IMR-90 (cell line): ENCODE data around the gene L3HYPDH. TPM values are rescaled to one million over a fixed set of nuclear protein-coding genes. Genes with fewer than 3 reads are reported as not detected.

ENCODE experiments used
- ATAC-seq: fragments of 200-7000 bp; cut with Tn5 transposase; 2 replicates; pipeline ENCODE4 v1.9.1; 2020; ENCODE audit warnings: low read depth, mild to moderate bottlenecking, moderate library complexity
- BruUV-seq: library from RNA; stranded (reverse); fragments of 400-500 nt; replicated peaks from 2 replicates; lab custom pipeline; 2021; lab: Mats Ljungman, UMichigan
- CTCF ChIA-PET: fragments of 300-600 bp; formaldehyde crosslinking; extraction: SDS; loops from one replicate; lab custom pipeline; 2021; ENCODE audit warnings: antibody characterized with exemption; lab: Yijun Ruan, JAX
- POLR2A ChIA-PET: fragments of 300-600 bp; sonication (Branson Sonifier 250); formaldehyde crosslinking; loops from one replicate; lab custom pipeline; 2022; ENCODE audit warnings: antibody characterized with exemption; ENCODE audit not compliant: unreplicated experiment; lab: Charles Lee
- DNase-seq: peaks from one replicate; pipeline ENCODE4 v3.0.0; 2013
- H2AFZ ChIP-seq: replicated peaks from 2 replicates; pipeline ENCODE3; 2013; ENCODE audit warnings: low read length, mild to moderate bottlenecking; ENCODE audit not compliant: poor library complexity
- H2AK5ac ChIP-seq: 2 replicates; pipeline ENCODE4 v1.6.1; 2013; ENCODE audit warnings: low read depth, low read length, inconsistent platforms
- H2AK9ac ChIP-seq: replicated peaks from 2 replicates; pipeline ENCODE3; 2013; ENCODE audit warnings: mild to moderate bottlenecking, low read depth, low read length, moderate library complexity; ENCODE audit not compliant: poor library complexity
- H2BK120ac ChIP-seq: 2 replicates; pipeline ENCODE4 v1.6.1; 2013; ENCODE audit warnings: low read depth, low read length, inconsistent platforms
- H2BK15ac ChIP-seq: 3 replicates; pipeline ENCODE4 v1.6.1; 2013; ENCODE audit warnings: low read depth, low read length, inconsistent platforms
- H2BK20ac ChIP-seq: 2 replicates; pipeline ENCODE4 v1.6.1; 2013; ENCODE audit warnings: low read depth, mild to moderate bottlenecking, inconsistent platforms, low read length, moderate library complexity
- H2BK5ac ChIP-seq: 2 replicates; pipeline ENCODE4 v1.6.1; 2013; ENCODE audit warnings: mild to moderate bottlenecking, low read depth, low read length, inconsistent platforms; ENCODE audit not compliant: poor library complexity, severe bottlenecking
- H3K14ac ChIP-seq: replicated peaks from 2 replicates; pipeline ENCODE4 v1.6.1; 2013; ENCODE audit warnings: low read depth, low read length, inconsistent platforms
- H3K18ac ChIP-seq: 2 replicates; pipeline ENCODE4 v1.6.1; 2013; ENCODE audit warnings: low read depth, low read length, control low read depth
- H3K23ac ChIP-seq: 2 replicates; pipeline ENCODE4 v1.6.1; 2013; ENCODE audit warnings: low read depth, low read length, inconsistent platforms
- H3K27ac ChIP-seq: 2 replicates; pipeline ENCODE4 v1.5.1; 2013; ENCODE audit warnings: mild to moderate bottlenecking, control low read depth, low read length; ENCODE audit not compliant: insufficient read depth
- H3K27me3 ChIP-seq: 2 replicates; pipeline ENCODE4 v1.6.1; 2013; ENCODE audit warnings: low read length; ENCODE audit not compliant: control insufficient read depth, insufficient read depth
- H3K36me3 ChIP-seq: 2 replicates; pipeline ENCODE4 v1.6.1; 2013; ENCODE audit warnings: low read length, mixed read lengths; ENCODE audit not compliant: control insufficient read depth, insufficient read depth
- H3K4ac ChIP-seq: 2 replicates; pipeline ENCODE4 v1.6.1; 2013; ENCODE audit warnings: low read depth, low read length, inconsistent platforms
- H3K4me1 ChIP-seq: 2 replicates; pipeline ENCODE4 v1.6.1; 2013; ENCODE audit warnings: low read length, mixed read lengths; ENCODE audit not compliant: control insufficient read depth, insufficient read depth
- H3K4me2 ChIP-seq: 2 replicates; pipeline ENCODE4 v1.6.1; 2013; ENCODE audit warnings: low read depth, mild to moderate bottlenecking, control low read depth, low read length, moderate library complexity
- H3K4me3 ChIP-seq: 2 replicates; pipeline ENCODE4 v1.5.1; 2013; ENCODE audit warnings: low read depth, mild to moderate bottlenecking, control low read depth, low read length, moderate library complexity; ENCODE audit not compliant: insufficient read depth
- H3K56ac ChIP-seq: 2 replicates; pipeline ENCODE4 v1.6.1; 2013; ENCODE audit warnings: low read length, inconsistent platforms; ENCODE audit not compliant: insufficient read depth; ENCODE audit errors: extremely low read depth
- H3K79me1 ChIP-seq, 2 experiments: 2 replicates each; pipeline ENCODE4 v1.6.1; 2013; ENCODE audit warnings: low read length in 2 of 2, inconsistent platforms in 1 of 2, low read depth in 1 of 2
- H3K9ac ChIP-seq: 2 replicates; pipeline ENCODE4 v1.6.1; 2013; ENCODE audit warnings: low read depth, low read length, control low read depth
- H3K9me1 ChIP-seq: 2 replicates; pipeline ENCODE4 v1.6.1; 2013; ENCODE audit warnings: low read length, inconsistent platforms; ENCODE audit not compliant: insufficient read depth
- H3K9me3 ChIP-seq: 2 replicates; pipeline ENCODE4 v1.6.1; 2013; ENCODE audit warnings: low read length; ENCODE audit not compliant: control insufficient read depth, insufficient read depth
- H4K20me1 ChIP-seq: 2 replicates; pipeline ENCODE4 v1.6.1; 2013; ENCODE audit warnings: low read length, inconsistent platforms; ENCODE audit not compliant: insufficient read depth
- H4K5ac ChIP-seq: 2 replicates; pipeline ENCODE4 v1.6.1; 2013; ENCODE audit warnings: mild to moderate bottlenecking, low read depth, low read length, control low read depth
- H4K8ac ChIP-seq, 2 experiments: 2 replicates each; pipeline ENCODE4 v1.6.1; 2013; ENCODE audit warnings: low read depth in 2 of 2, low read length in 2 of 2, control low read depth in 1 of 2, inconsistent platforms in 1 of 2
- H4K91ac ChIP-seq: 2 replicates; pipeline ENCODE4 v1.6.1; 2013; ENCODE audit warnings: low read depth, low read length, inconsistent platforms; ENCODE audit not compliant: insufficient read depth
- BHLHE40 ChIP-seq: fragments of 150-350 bp; IDR thresholded peaks from 2 replicates; pipeline ENCODE4 v1.6.1; 2016; ENCODE audit warnings: mild to moderate bottlenecking, low read depth, low read length
- FOS ChIP-seq: fragments of 150-350 bp; IDR thresholded peaks from 2 replicates; pipeline ENCODE4 v1.6.1; 2016; ENCODE audit warnings: low read depth, low read length
- MAFK ChIP-seq: IDR thresholded peaks from 2 replicates; pipeline ENCODE4 v1.6.1; 2012; ENCODE audit warnings: low read depth, low read length, improper control_type of control experiment
- MXI1 ChIP-seq: IDR thresholded peaks from 2 replicates; pipeline ENCODE4 v1.6.1; 2012; ENCODE audit warnings: low read depth, mild to moderate bottlenecking, low read length, moderate library complexity, borderline replicate concordance
- NFE2L2 ChIP-seq: fragments of 150-350 bp; IDR thresholded peaks from 2 replicates; pipeline ENCODE4 v1.6.1; 2016; ENCODE audit warnings: low read depth, mild to moderate bottlenecking, low read length
- whole genome bisulfite sequencing, 2 experiments: methylation state at CpG; one replicate each; pipeline versions ENCODE4 v1.1.5 to v1.1.7; 2013; ENCODE audit warnings: missing lambda C conversion rate in 2 of 2; ENCODE audit not compliant: insufficient read length in 1 of 2; ENCODE audit errors: extremely low coverage in 2 of 2; 5-methylcytosine and 5-hydroxymethylcytosine counted together
- dilution Hi-C: fragments of 300-500 bp; cut with HindIII; formaldehyde crosslinking; loops from one replicate; pipeline ENCODE4 v1.14.3; 2018; ENCODE audit warnings: low sequenced_read_pairs; ENCODE audit not compliant: unreplicated experiment
- in situ Hi-C: fragments of 300-500 bp; cut with MboI; formaldehyde crosslinking; loops from 3 replicates; pipeline ENCODE4 v1.14.3; 2019; ENCODE audit warnings: low sequenced_read_pairs, inconsistent platforms, mixed read lengths
- intact Hi-C: fragments of 100-400 bp; cut with micrococcal nuclease; formaldehyde crosslinking; loops from 2 replicates; pipeline ENCODE4 v1.10.0; 2022
- polyA plus RNA-seq, 3 experiments: library from polyadenylated mRNA; depleted of rRNA; stranded (reverse); fragments of >200 nt; gene quantifications; 2 replicates each; pipeline ENCODE4 v1.2.3, GENCODE V29; 2012; ENCODE audit warnings: low replicate concordance in 1 of 3
- total RNA-seq: library from RNA; depleted of rRNA; stranded (reverse); fragments of >200 nt; gene quantifications from 2 replicates; pipeline ENCODE4 v1.2.3, GENCODE V29; 2012

L3HYPDH gene
- total and polyA plus RNA-seq, 2 of the 4 experiments (the other 2 are of a cell fraction), result 40.9 to 49.1 TPM

- H2BK5ac ChIP-seq, result no peak overlapping the region
- H4K91ac ChIP-seq, result no peak overlapping the region
- no peak overlapping the region for H2BK20ac ChIP-seq
- H3K79me1 ChIP-seq, result peaks cover 32 to 41% of the 10 kb centered on the region in 2 experiments
- H3K9me3 ChIP-seq, result no peaks in the 10 kb centered on the region
- no peak overlapping the region for H3K4me2 ChIP-seq
- no peak overlapping the region for H2BK120ac ChIP-seq
- no peak overlapping the region for H3K4ac ChIP-seq
- no peak for ATAC-seq
- no peak overlapping the region for H4K5ac ChIP-seq
- no peak overlapping the region for H3K56ac ChIP-seq
- intact Hi-C loops (loop anchor here (10.0 kb wide), 1 partner anchor 1276 kb away; no protein-coding TSS in a partner anchor), in situ Hi-C loops (loop anchor here (25.0 kb wide), 1 partner anchor 597 kb away; the partner anchor contains the start of gene PCNX4), dilution Hi-C loops (no loop called here)
- no TSS peak for BruUV-seq
- no peaks in the 10 kb centered on the region for H3K27me3 ChIP-seq
- H3K9me1 ChIP-seq, result peaks cover 5% of the 10 kb centered on the region
- peaks cover 27% of the 10 kb centered on the region for H3K36me3 ChIP-seq
- no peak overlapping the region for H3K18ac ChIP-seq
- no peak overlapping the region for H2BK15ac ChIP-seq
- no peak overlapping the region for H2AFZ ChIP-seq
- H3K14ac ChIP-seq, result no peak overlapping the region
- ChIA-PET CTCF (no interaction called here), POLR2A (no interaction called here)
- H4K8ac ChIP-seq, result no peak overlapping the region
- WGBS, 2 experiments, result no CpG with 5 or more reads among the region's 3 CpGs
- H4K20me1 ChIP-seq, result peaks cover 3% of the 10 kb centered on the region; the same call in 1 of the 2 replicates
- H2AK5ac ChIP-seq, result no peak overlapping the region
- H3K23ac ChIP-seq, result no peak overlapping the region
- H3K27ac ChIP-seq, result no peak overlapping the region
- DNase-seq, result no peak
- no peak overlapping the region for H2AK9ac ChIP-seq
- TF ChIP-seq FOS, result no peak
- TF ChIP-seq MAFK, result no peak
- no peak for TF ChIP-seq BHLHE40
- TF ChIP-seq MXI1, result no peak
- no peak for TF ChIP-seq NFE2L2
- H3K9ac ChIP-seq, result no peak overlapping the region
- H3K4me1 ChIP-seq, result no peaks in the 10 kb centered on the region
- no peak overlapping the region for H3K4me3 ChIP-seq
Observed at GRCh38 chr14:59490756-59491155, 6.5 kb upstream of the L3HYPDH start.
